ENCODE data around the gene ARID3A. TPM values are rescaled to one million over a fixed set of nuclear protein-coding genes. Genes with fewer than 3 reads are reported as not detected.

The ARID3A gene
- total and polyA plus RNA-seq, 2 of the 8 experiments (the other 6 are each of a cell fraction or from before 2014, with no cell fraction given), result 40.5 to 77.4 TPM

GRCh38 chr19:882871-883497, 42.9 kb upstream of the ARID3A start:
- Histone ChIP-seq H3K18ac (ENCODE audit: extremely low read depth, low read length) (no peak overlapping the region), H2BK120ac (replicated peaks; ENCODE audit: low read depth, low read length) (no peak overlapping the region), H2BK15ac (ENCODE audit: low read length) (no peak overlapping the region), H3K56ac (replicated peaks; ENCODE audit: insufficient read length, low read depth, low read length) (no peak overlapping the region), H3K4me3 (ENCODE audit: extremely low read depth in 1 of 4, insufficient read depth in 2 of 4, low read depth in 3 of 4, low read length in 4 of 4) (no peak overlapping the region), H3K4me2 (ENCODE audit: insufficient read depth in 1 of 2, low read depth in 2 of 2, low read length in 2 of 2) (no peak overlapping the region), H2BK5ac (ENCODE audit: low read depth, low read length) (no peak overlapping the region), H3K14ac (ENCODE audit: insufficient read length) (no peak overlapping the region), H2BK20ac (ENCODE audit: low read length) (no peak overlapping the region), H3K36me3 (ENCODE audit: control insufficient read depth in 2 of 4, insufficient read depth in 4 of 4, low read length in 3 of 4) (peaks cover 0 to 26% (median 6%) of the 10 kb centered on the region in 4 experiments; a peak in 4 of 8 replicates), H2BK12ac (ENCODE audit: low read depth, low read length) (no peak overlapping the region), H4K8ac (ENCODE audit: extremely low read depth, insufficient read depth, low read length) (no peak overlapping the region), H3K79me1 (ENCODE audit: low read depth, low read length) (no peaks in the 10 kb centered on the region), H4K91ac (replicated peaks; ENCODE audit: insufficient read length, low read length) (no peak overlapping the region), H3K27ac (ENCODE audit: low read depth, low read length) (no peak overlapping the region), H2AFZ (ENCODE audit: low read length) (no peak overlapping the region), H3K9ac (replicated peaks in 1 of 4; ENCODE audit: extremely low read depth in 1 of 4, low read depth in 3 of 4, low read length in 3 of 4) (no peak overlapping the region), H3K27me3 (replicated peaks in 1 of 4; ENCODE audit: control insufficient read depth in 3 of 4, extremely low read depth in 1 of 4, insufficient read depth in 3 of 4, low read length in 3 of 4) (no peaks in the 10 kb centered on the region), H3K23me2 (ENCODE audit: low read depth, low read length) (no peaks in the 10 kb centered on the region), H2AK5ac (ENCODE audit: low read depth, low read length) (no peak overlapping the region), H4K20me1 (replicated peaks in 1 of 2; ENCODE audit: control insufficient read depth in 1 of 2, insufficient read depth in 2 of 2, low read length in 2 of 2) (peaks cover 5% of the 10 kb centered on the region in 2 experiments), H3K79me2 (ENCODE audit: control insufficient read depth in 1 of 2, insufficient read depth in 2 of 2, low read length in 2 of 2) (no peaks in the 10 kb centered on the region), H3K4ac (replicated peaks; ENCODE audit: insufficient read length, low read depth, low read length) (no peak overlapping the region), H3K9me3 (ENCODE audit: insufficient read depth in 2 of 2, low read depth in 1 of 2, low read length in 1 of 2) (no peaks in the 10 kb centered on the region), H4K5ac (ENCODE audit: insufficient read length, low read depth, low read length) (no peak overlapping the region), H3K4me1 (replicated peaks in 1 of 4; ENCODE audit: control insufficient read depth in 3 of 4, insufficient read depth in 4 of 4, low read length in 3 of 4) (no peaks in the 10 kb centered on the region), H3K23ac (ENCODE audit: insufficient read length) (no peak overlapping the region)
- WGBS, 2 experiments (ENCODE audit: extremely low coverage in 1 of 2, insufficient coverage in 1 of 2, insufficient read length in 1 of 2, insufficient replicate concordance in 2 of 2, low coverage in 1 of 2, low lambda C conversion rate in 2 of 2, missing lambda C conversion rate in 1 of 2), result 84% methylated on average over 16 of the region's 30 CpGs; no CpG with 5 or more reads in 1 of the 2 experiments
- DNase-seq (ENCODE audit: low read depth in 1 of 2, low spot score in 2 of 2) (no peak), FAIRE-seq (no peak)
- ChIA-PET POLR2A (ENCODE audit: partially characterized antibody) (interaction anchor here (0.6 to 11.5 kb wide), 4 partner anchors 7 to 114 kb away, joined by 3 to 82 read pairs (median 3); partner anchors contain the start of genes MED16 and RNU6-9), CTCF (ENCODE audit: partially characterized antibody) (interaction anchor here (0.6 to 2.1 kb wide), 6 partner anchors 9 to 363 kb away, joined by 3 to 11 read pairs (median 4); no protein-coding TSS in a partner anchor)
- TF ChIP-seq SRF (IDR thresholded peaks at IDR 0.05; ENCODE audit: low read depth, low read length) (no peak), EP300 (IDR thresholded peaks at IDR 0.05; ENCODE audit: borderline replicate concordance in 1 of 2, low read depth in 2 of 2, low read length in 2 of 2) (no peak), CEBPB (IDR thresholded peaks at IDR 0.05; ENCODE audit: low read depth, low read length) (no peak), ZNF274 (IDR thresholded peaks at IDR 0.05; ENCODE audit: borderline replicate concordance, extremely low read depth, low read length) (no peak), RAD21 (IDR thresholded peaks at IDR 0.05 in 1 of 2, conservative IDR thresholded peaks at IDR 0.05 in 1 of 2; ENCODE audit: low read depth in 2 of 2, low read length in 2 of 2) (no peak), BCL11A (IDR thresholded peaks at IDR 0.05; ENCODE audit: low read depth in 2 of 2, low read length in 2 of 2) (no peak), ATF2 (IDR thresholded peaks at IDR 0.05; ENCODE audit: low read length) (no peak), ATF3 (IDR thresholded peaks at IDR 0.05; ENCODE audit: insufficient read depth, low read depth, low read length) (no peak), POLR2A (IDR thresholded peaks at IDR 0.05; ENCODE audit: control extremely low read depth in 1 of 2, low read depth in 2 of 2, low read length in 2 of 2) (no peak), RNF2 (IDR thresholded peaks at IDR 0.05; ENCODE audit: borderline replicate concordance, low read depth, low read length, missing control alignments, poor library complexity, severe bottlenecking) (no peak)
